ENCODE data around the gene C11orf97. TPM values are rescaled to one million over a fixed set of nuclear protein-coding genes. Genes with fewer than 3 reads are reported as not detected.
"Not testable (repeated sequence)": the region's sequence is repeated elsewhere in the genome, so short reads cannot be mapped to it uniquely, and the experiment has no call there.

Gene C11orf97
- total and polyA plus RNA-seq, 2 experiments from 2014 or later: not detected

GRCh38 chr11:94553938-94554337, 41.7 kb downstream of the C11orf97 start:
- Histone ChIP-seq H2AFZ (no peak overlapping the region), H4K20me1 (replicated peaks; ENCODE audit: insufficient read depth) (no peaks in the 10 kb centered on the region; the same call in 1 of the 2 replicates), H3K27me3 (ENCODE audit: insufficient read depth) (no peaks in the 10 kb centered on the region), H3K36me3 (ENCODE audit: insufficient read depth) (no peaks in the 10 kb centered on the region), H3K9me2 (ENCODE audit: insufficient read depth) (no peaks in the 10 kb centered on the region), H3K27ac (ENCODE audit: low read depth) (no peak overlapping the region), H3K4me1 (ENCODE audit: insufficient read depth) (no peaks in the 10 kb centered on the region), H3K4me3 (no peak overlapping the region), H3F3A (replicated peaks; ENCODE audit: low read depth) (no peaks in the 10 kb centered on the region), H3K4me2 (no peak overlapping the region), H3K79me2 (replicated peaks; ENCODE audit: insufficient read depth) (no peaks in the 10 kb centered on the region)
- H3K9me3 Mint-ChIP-seq: no peaks in the 10 kb centered on the region
- TF ChIP-seq CTCF (conservative IDR thresholded peaks at IDR 0.05; ENCODE audit: low read depth in 2 of 2) (no peak), EZH2phosphoT487 (IDR thresholded peaks at IDR 0.05; ENCODE audit: unreplicated experiment) (no peak), STAT1 (IDR thresholded peaks at IDR 0.05; ENCODE audit: unreplicated experiment) (no peak), EZH2 (IDR thresholded peaks at IDR 0.05; ENCODE audit: low read depth, unreplicated experiment) (no peak), NANOG (IDR thresholded peaks at IDR 0.05; ENCODE audit: borderline replicate concordance) (no peak), JUNB (IDR thresholded peaks at IDR 0.05; ENCODE audit: unreplicated experiment) (no peak)
- TF ChIP-seq, protein P1, sequence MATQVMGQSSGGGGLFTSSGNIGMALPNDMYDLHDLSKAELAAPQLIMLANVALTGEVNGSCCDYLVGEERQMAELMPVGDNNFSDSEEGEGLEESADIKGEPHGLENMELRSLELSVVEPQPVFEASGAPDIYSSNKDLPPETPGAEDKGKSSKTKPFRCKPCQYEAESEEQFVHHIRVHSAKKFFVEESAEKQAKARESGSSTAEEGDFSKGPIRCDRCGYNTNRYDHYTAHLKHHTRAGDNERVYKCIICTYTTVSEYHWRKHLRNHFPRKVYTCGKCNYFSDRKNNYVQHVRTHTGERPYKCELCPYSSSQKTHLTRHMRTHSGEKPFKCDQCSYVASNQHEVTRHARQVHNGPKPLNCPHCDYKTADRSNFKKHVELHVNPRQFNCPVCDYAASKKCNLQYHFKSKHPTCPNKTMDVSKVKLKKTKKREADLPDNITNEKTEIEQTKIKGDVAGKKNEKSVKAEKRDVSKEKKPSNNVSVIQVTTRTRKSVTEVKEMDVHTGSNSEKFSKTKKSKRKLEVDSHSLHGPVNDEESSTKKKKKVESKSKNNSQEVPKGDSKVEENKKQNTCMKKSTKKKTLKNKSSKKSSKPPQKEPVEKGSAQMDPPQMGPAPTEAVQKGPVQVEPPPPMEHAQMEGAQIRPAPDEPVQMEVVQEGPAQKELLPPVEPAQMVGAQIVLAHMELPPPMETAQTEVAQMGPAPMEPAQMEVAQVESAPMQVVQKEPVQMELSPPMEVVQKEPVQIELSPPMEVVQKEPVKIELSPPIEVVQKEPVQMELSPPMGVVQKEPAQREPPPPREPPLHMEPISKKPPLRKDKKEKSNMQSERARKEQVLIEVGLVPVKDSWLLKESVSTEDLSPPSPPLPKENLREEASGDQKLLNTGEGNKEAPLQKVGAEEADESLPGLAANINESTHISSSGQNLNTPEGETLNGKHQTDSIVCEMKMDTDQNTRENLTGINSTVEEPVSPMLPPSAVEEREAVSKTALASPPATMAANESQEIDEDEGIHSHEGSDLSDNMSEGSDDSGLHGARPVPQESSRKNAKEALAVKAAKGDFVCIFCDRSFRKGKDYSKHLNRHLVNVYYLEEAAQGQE (IDR thresholded peaks at IDR 0.05; ENCODE audit: unreplicated experiment): no peak
- no peaks in the 10 kb centered on the region for H3K4me1 Mint-ChIP-seq
- no peak for ATAC-seq
- no peak for DNase-seq (ENCODE audit: low spot score)
- no peaks in the 10 kb centered on the region for H3K36me3 Mint-ChIP-seq (ENCODE audit: low read depth)
- H3K27ac Mint-ChIP-seq: no peak overlapping the region
- H3K4me3 Mint-ChIP-seq: no peak overlapping the region
- H3K27me3 Mint-ChIP-seq (ENCODE audit: insufficient read depth, low read depth, poor library complexity): peaks cover 2% of the 10 kb centered on the region

DNA sequence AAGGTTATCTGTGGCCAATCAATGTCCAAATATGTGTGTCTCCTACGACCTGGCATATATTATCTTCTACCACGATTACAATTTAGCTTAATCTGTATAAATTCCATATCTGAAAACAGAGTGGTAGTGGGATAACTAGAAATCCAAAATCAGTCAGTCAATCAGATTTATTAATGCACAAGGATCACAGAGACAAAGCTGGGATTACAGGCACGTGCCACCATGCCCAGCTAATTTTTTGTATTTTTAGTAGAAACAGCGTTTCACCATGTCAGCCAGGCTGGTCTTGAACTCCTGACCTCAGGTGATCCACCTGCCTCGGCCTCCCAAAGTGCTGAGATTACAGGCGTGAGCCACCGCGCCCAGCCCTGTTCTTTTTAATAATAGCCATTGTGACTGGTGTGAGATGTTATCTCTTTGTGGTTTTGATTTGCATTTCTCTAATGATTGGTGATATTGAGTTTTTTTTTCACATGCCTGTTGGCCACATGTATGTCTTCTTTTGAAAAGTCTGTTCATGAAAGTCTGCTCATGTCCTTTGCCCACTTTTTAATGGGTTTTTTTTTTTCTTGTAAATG, 43.6 kb downstream of the C11orf97 start:
- not testable (repeated sequence) for H3K27me3 Mint-ChIP-seq (ENCODE audit: insufficient read depth, low read depth, poor library complexity); H3K4me1 ChIP-seq (ENCODE audit: insufficient read depth); H3K27ac ChIP-seq (ENCODE audit: low read depth); H3K4me3 Mint-ChIP-seq; H3K4me2 ChIP-seq; H3K4me1 Mint-ChIP-seq; H3K27ac Mint-ChIP-seq; ATAC-seq; H3K9me3 Mint-ChIP-seq; H3K79me2 ChIP-seq (replicated peaks; ENCODE audit: insufficient read depth); H3K36me3 ChIP-seq (ENCODE audit: insufficient read depth); H4K20me1 ChIP-seq (replicated peaks; ENCODE audit: insufficient read depth); H2AFZ ChIP-seq; H3K9me2 ChIP-seq (ENCODE audit: insufficient read depth); H3F3A ChIP-seq (replicated peaks; ENCODE audit: low read depth); DNase-seq (ENCODE audit: low spot score); H3K36me3 Mint-ChIP-seq (ENCODE audit: low read depth); H3K27me3 ChIP-seq (ENCODE audit: insufficient read depth); H3K4me3 ChIP-seq

All from GM23338 (cell line).